Left lung (tissue), 10 donors: ENCODE data around the gene VWA2. TPM values are rescaled to one million over a fixed set of nuclear protein-coding genes. Genes with fewer than 3 reads are reported as not detected.

Experiments
- ATAC-seq: fragments of 200-7000 bp; cut with Tn5 transposase; one replicate; pipeline ENCODE4 v1.9.1; 2020; ENCODE audit warnings: moderate library complexity
- DNase-seq, 4 donors: peaks; one replicate each; pipeline ENCODE4 v3.0.0-alpha.2; 2013 to 2020
- H3K27ac ChIP-seq, 2 donors: fragments of 200-600 bp; sonication (generic) in 1 of 2; one replicate each; pipeline versions ENCODE4 v1.5.0 to v1.8.0; 2020 to 2021
- H3K27me3 ChIP-seq, 2 donors: fragments of 200-600 bp; sonication (generic) in 1 of 2; one replicate each; pipeline versions ENCODE4 v1.5.0 to v1.8.0; 2020 to 2021
- H3K36me3 ChIP-seq, 2 donors: fragments of 200-600 bp; sonication (generic) in 1 of 2; one replicate each; pipeline versions ENCODE4 v1.5.0 to v1.8.0; 2020 to 2021
- H3K4me1 ChIP-seq, 2 donors: fragments of 200-600 bp; one replicate each; pipeline ENCODE4 v1.8.0; 2021
- H3K4me3 ChIP-seq, 2 donors: fragments of 200-600 bp; sonication (generic) in 1 of 2; one replicate each; pipeline versions ENCODE4 v1.5.0 to v1.8.0; 2020 to 2021; ENCODE audit warnings: mild to moderate bottlenecking in 1 of 2
- H3K9me3 ChIP-seq, 2 donors: fragments of 200-600 bp; sonication (generic) in 1 of 2; one replicate each; pipeline versions ENCODE4 v1.5.0 to v1.8.0; 2020 to 2021
- intact Hi-C, 2 donors: fragments of 100-400 bp; cut with DNase I; formaldehyde crosslinking; loops; one replicate each; pipeline versions ENCODE4 v1.11.2 to v1.14.2; 2022
- polyA plus RNA-seq, 6 donors: library from polyadenylated mRNA; unstranded; fragments of 120-200 nt; gene quantifications; one replicate each; pipeline ENCODE4 v1.2.1, GENCODE V29; 2013; ENCODE audit not compliant: insufficient read length in 6 of 6
- total RNA-seq, 2 donors: library from RNA; stranded (reverse); fragmentation: NEBNext Ultra II Directional; extraction: Animal tissue kit (Norgen Biotek cat#: 25700); gene quantifications; one replicate each; pipeline ENCODE4 v1.2.1, GENCODE V29; 2021
- TF ChIP-seq, protein P1 (sequence below), 2 donors: fragments of 200-600 bp; sonication (generic) in 1 of 2; IDR thresholded peaks; one replicate each; pipeline versions ENCODE4 v1.5.0 to v1.8.0; 2021; ENCODE audit warnings: antibody characterized with exemption in 2 of 2
- donor health status: DM: no; HTN: yes; CAD: no.
- donor health status: DM: no; HTN: no; CAD: no.

VWA2 gene
- total and polyA plus RNA-seq, 8 donors, result 9.5 to 31.4 (median 27.6) TPM

DNA sequence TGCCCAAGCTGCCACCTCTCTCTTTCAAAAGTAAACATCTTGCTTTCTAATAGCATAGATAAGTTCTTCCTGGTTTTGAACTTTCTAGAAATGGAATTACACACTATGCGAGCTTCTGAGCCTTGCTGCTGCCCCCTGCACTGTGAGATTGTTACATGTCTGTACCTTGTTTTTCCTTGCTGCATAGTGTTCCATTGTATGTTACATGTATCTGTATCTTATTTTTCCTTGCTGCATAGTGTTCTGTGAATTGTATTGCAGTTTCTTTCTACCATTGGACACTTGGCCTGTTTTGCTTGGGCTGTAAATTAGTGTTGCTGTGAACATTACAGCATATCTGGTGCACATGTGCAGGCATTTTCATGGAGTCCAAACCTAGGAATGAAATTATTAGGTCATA lies 24.0 kb upstream of the VWA2 start:
- H3K4me1 ChIP-seq, result no peaks in the 10 kb centered on the region
- no peak for ATAC-seq
- intact Hi-C loops, result no loop called here
- H3K27me3 ChIP-seq, result no peaks in the 10 kb centered on the region
- H3K9me3 ChIP-seq, result no peaks in the 10 kb centered on the region
- no peak for DNase-seq
- H3K4me3 ChIP-seq, result no peak overlapping the region
- H3K36me3 ChIP-seq, result no peaks in the 10 kb centered on the region
- no peak overlapping the region for H3K27ac ChIP-seq
- TF ChIP-seq, protein P1, sequence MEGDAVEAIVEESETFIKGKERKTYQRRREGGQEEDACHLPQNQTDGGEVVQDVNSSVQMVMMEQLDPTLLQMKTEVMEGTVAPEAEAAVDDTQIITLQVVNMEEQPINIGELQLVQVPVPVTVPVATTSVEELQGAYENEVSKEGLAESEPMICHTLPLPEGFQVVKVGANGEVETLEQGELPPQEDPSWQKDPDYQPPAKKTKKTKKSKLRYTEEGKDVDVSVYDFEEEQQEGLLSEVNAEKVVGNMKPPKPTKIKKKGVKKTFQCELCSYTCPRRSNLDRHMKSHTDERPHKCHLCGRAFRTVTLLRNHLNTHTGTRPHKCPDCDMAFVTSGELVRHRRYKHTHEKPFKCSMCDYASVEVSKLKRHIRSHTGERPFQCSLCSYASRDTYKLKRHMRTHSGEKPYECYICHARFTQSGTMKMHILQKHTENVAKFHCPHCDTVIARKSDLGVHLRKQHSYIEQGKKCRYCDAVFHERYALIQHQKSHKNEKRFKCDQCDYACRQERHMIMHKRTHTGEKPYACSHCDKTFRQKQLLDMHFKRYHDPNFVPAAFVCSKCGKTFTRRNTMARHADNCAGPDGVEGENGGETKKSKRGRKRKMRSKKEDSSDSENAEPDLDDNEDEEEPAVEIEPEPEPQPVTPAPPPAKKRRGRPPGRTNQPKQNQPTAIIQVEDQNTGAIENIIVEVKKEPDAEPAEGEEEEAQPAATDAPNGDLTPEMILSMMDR (IDR thresholded peaks at IDR 0.05), result no peak

DNA sequence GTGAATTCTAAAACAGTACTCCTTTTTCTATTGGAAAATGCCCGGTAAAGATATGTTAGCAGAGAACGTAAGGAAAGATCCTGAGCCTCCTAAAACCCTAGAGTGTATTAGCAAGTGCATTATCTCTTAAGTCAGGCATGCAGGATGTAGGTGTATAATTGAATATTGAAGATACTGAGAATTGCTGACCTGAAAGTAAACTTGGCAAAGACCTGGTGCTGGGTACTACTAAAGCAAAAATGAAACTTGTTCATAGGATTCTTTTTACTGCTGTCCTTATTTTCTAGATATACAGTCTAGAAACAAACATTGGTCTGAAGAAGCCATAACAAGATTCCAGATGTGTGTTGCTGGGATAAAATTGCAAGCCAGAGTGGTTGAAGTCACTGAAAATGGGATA lies 18.8 kb upstream of the VWA2 start:
- Histone ChIP-seq H3K4me3 (no peak overlapping the region), H3K9me3 (no peaks in the 10 kb centered on the region), H3K27me3 (no peaks in the 10 kb centered on the region), H3K36me3 (no peaks in the 10 kb centered on the region), H3K4me1 (no peaks in the 10 kb centered on the region), H3K27ac (no peak overlapping the region)
- intact Hi-C loops, result no loop called here
- no peak for ATAC-seq
- TF ChIP-seq, protein P1 (IDR thresholded peaks at IDR 0.05), result no peak
- DNase-seq, result no peak

GRCh38 chr10:114221235-114221634 lies 17.8 kb upstream of the VWA2 start:
- H3K9me3 ChIP-seq, result no peaks in the 10 kb centered on the region
- TF ChIP-seq, protein P1 (IDR thresholded peaks at IDR 0.05), result no peak
- ATAC-seq, result no peak
- H3K4me3 ChIP-seq, result no peak overlapping the region
- no peak for DNase-seq
- no peaks in the 10 kb centered on the region for H3K36me3 ChIP-seq
- H3K4me1 ChIP-seq, result no peaks in the 10 kb centered on the region
- intact Hi-C loops, result no loop called here
- H3K27me3 ChIP-seq, result no peaks in the 10 kb centered on the region
- H3K27ac ChIP-seq, result no peak overlapping the region

- H3K4me1 ChIP-seq, result no peaks in the 10 kb centered on the region
- ATAC-seq (no peak), DNase-seq (no peak)
- H3K4me3 ChIP-seq, result no peak overlapping the region
- TF ChIP-seq, protein P1 (IDR thresholded peaks at IDR 0.05), result no peak
- H3K9me3 ChIP-seq, result no peaks in the 10 kb centered on the region
- H3K27me3 ChIP-seq, result no peaks in the 10 kb centered on the region
- intact Hi-C loops, result no loop called here
- no peak overlapping the region for H3K27ac ChIP-seq
- H3K36me3 ChIP-seq, result no peaks in the 10 kb centered on the region
These were observed 16.0 kb upstream of the VWA2 start for GRCh38 chr10:114223066-114223465.

DNA sequence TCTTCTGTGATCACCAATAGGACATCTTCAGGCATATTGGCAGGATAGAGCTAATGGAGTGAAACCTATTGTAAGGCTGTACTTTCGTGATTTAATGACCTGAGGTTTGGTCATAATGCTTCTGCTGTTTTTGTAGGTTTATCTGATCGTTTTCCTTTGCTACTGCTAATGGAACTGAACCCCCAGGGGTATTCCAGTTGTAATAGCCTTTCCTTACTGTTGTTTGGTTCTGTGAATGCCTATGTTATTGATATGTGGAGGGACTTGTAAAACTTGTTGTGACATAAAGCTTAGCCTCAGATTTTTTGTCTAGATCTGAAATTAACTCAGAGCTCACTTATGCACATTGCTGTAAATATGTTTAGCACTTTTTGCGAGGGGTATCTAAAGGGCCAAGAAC lies 10.9 kb upstream of the VWA2 start:
- TF ChIP-seq, protein P1 (IDR thresholded peaks at IDR 0.05), result no peak
- H3K36me3 ChIP-seq, result no peaks in the 10 kb centered on the region
- intact Hi-C loops, result no loop called here
- no peak overlapping the region for H3K4me3 ChIP-seq
- H3K27me3 ChIP-seq, result peaks cover 0 to 5% of the 10 kb centered on the region in 2 donors
- no peak overlapping the region for H3K27ac ChIP-seq
- H3K9me3 ChIP-seq, result no peaks in the 10 kb centered on the region
- ATAC-seq, result no peak
- no peak for DNase-seq
- H3K4me1 ChIP-seq, result no peaks in the 10 kb centered on the region
